Nephron (organoid): ENCODE measurements around the gene SLC37A3.

ENCODE experiments used
- H3K27ac Mint-ChIP-seq, 3 experiments: 2 replicates each; pipeline ENCODE4 v1.8.0; 2020; ENCODE audit warnings: mixed read lengths in 3 of 3, mild to moderate bottlenecking in 2 of 3, moderate library complexity in 1 of 3
- H3K27me3 Mint-ChIP-seq: 2 replicates; pipeline ENCODE4 v1.8.0; 2021; ENCODE audit warnings: low read depth, mild to moderate bottlenecking, moderate library complexity, mixed read lengths
- H3K36me3 Mint-ChIP-seq: 2 replicates; pipeline ENCODE4 v1.8.0; 2020; ENCODE audit warnings: low read depth, mixed read lengths
- H3K4me1 Mint-ChIP-seq: 2 replicates; pipeline ENCODE4 v1.8.0; 2020; ENCODE audit warnings: mixed read lengths
- H3K4me3 Mint-ChIP-seq, 3 experiments: 2 replicates each; pipeline ENCODE4 v1.8.0; 2020; ENCODE audit warnings: mild to moderate bottlenecking in 3 of 3, mixed read lengths in 3 of 3, moderate library complexity in 2 of 3
- H3K9me3 Mint-ChIP-seq: 2 replicates; pipeline ENCODE4 v1.8.0; 2020; ENCODE audit warnings: mixed read lengths
- CTCF ChIP-seq, 3 experiments: fragments of 200-600 bp; sonication (generic); IDR thresholded peaks; one replicate each; pipeline ENCODE4 v1.5.0; 2021; ENCODE audit warnings: antibody characterized with exemption in 3 of 3; ENCODE audit not compliant: unreplicated experiment in 3 of 3

The SLC37A3 gene

GRCh38 chr7:140334341-140335057, 63.8 kb downstream of the SLC37A3 start:
- Mint-ChIP-seq H3K27ac (no peak overlapping the region), H3K36me3 (peaks cover 50% of the 10 kb centered on the region), H3K27me3 (no peaks in the 10 kb centered on the region), H3K4me1 (peaks cover 5% of the 10 kb centered on the region), H3K4me3 (no peak overlapping the region), H3K9me3 (no peaks in the 10 kb centered on the region)
- no peak for TF ChIP-seq CTCF (IDR thresholded peaks at IDR 0.05; ENCODE audit: unreplicated experiment in 3 of 3)

GRCh38 chr7:140333686-140334085, 64.6 kb downstream of the SLC37A3 start:
- Mint-ChIP-seq H3K4me1 (peaks cover 5% of the 10 kb centered on the region), H3K27me3 (no peaks in the 10 kb centered on the region), H3K27ac (no peak overlapping the region), H3K36me3 (peaks cover 45% of the 10 kb centered on the region), H3K4me3 (no peak overlapping the region), H3K9me3 (no peaks in the 10 kb centered on the region)
- TF ChIP-seq CTCF (IDR thresholded peaks at IDR 0.05; ENCODE audit: unreplicated experiment in 3 of 3): no peak

- H3K4me1 Mint-ChIP-seq: peaks cover 5% of the 10 kb centered on the region
- H3K27ac Mint-ChIP-seq: no peak overlapping the region
- no peak overlapping the region for H3K4me3 Mint-ChIP-seq
- peaks cover 43% of the 10 kb centered on the region for H3K36me3 Mint-ChIP-seq
- no peak for TF ChIP-seq CTCF (IDR thresholded peaks at IDR 0.05; ENCODE audit: unreplicated experiment in 3 of 3)
- no peaks in the 10 kb centered on the region for H3K9me3 Mint-ChIP-seq
- H3K27me3 Mint-ChIP-seq: no peaks in the 10 kb centered on the region
Measured at GRCh38 chr7:140333223-140333622, 65.1 kb downstream of the SLC37A3 start.

GRCh38 chr7:140330595-140330994, 67.7 kb downstream of the SLC37A3 start:
- H3K4me1 Mint-ChIP-seq: peaks cover 5% of the 10 kb centered on the region
- peaks cover 33% of the 10 kb centered on the region for H3K36me3 Mint-ChIP-seq
- no peaks in the 10 kb centered on the region for H3K9me3 Mint-ChIP-seq
- H3K27ac Mint-ChIP-seq: no peak overlapping the region
- no peaks in the 10 kb centered on the region for H3K27me3 Mint-ChIP-seq
- no peak overlapping the region for H3K4me3 Mint-ChIP-seq
- no peak for TF ChIP-seq CTCF (IDR thresholded peaks at IDR 0.05; ENCODE audit: unreplicated experiment in 3 of 3)

- TF ChIP-seq CTCF (IDR thresholded peaks at IDR 0.05; ENCODE audit: unreplicated experiment in 3 of 3): no peak
- H3K4me3 Mint-ChIP-seq: no peak overlapping the region
- H3K27me3 Mint-ChIP-seq: no peaks in the 10 kb centered on the region
- H3K4me1 Mint-ChIP-seq: peaks cover 5% of the 10 kb centered on the region
- H3K9me3 Mint-ChIP-seq: no peaks in the 10 kb centered on the region
- H3K27ac Mint-ChIP-seq: peak overlapping the region in 1 of 3 experiments; percentile 26
- peaks cover 28% of the 10 kb centered on the region for H3K36me3 Mint-ChIP-seq
Measured at GRCh38 chr7:140330128-140330527, 68.2 kb downstream of the SLC37A3 start.

- Mint-ChIP-seq H3K27ac (no peak overlapping the region), H3K4me1 (peaks cover 5% of the 10 kb centered on the region), H3K9me3 (no peaks in the 10 kb centered on the region), H3K36me3 (peaks cover 7% of the 10 kb centered on the region), H3K4me3 (no peak overlapping the region), H3K27me3 (no peaks in the 10 kb centered on the region)
- no peak for TF ChIP-seq CTCF (IDR thresholded peaks at IDR 0.05; ENCODE audit: unreplicated experiment in 3 of 3)
Measured at GRCh38 chr7:140327261-140327661, 71.1 kb downstream of the SLC37A3 start.
